Dedifferentiated amniotic fluid mesenchymal stem cell (primary cell): ENCODE data around the gene VDR.
A peak's percentile ranks its signal among the peaks of the same experiment; 100 is the strongest.

Source experiments
- DNase-seq: peaks from one replicate; pipeline ENCODE4 v3.0.0-alpha.2; 2016; ENCODE audit errors: extremely low spot score

Gene VDR

DNA sequence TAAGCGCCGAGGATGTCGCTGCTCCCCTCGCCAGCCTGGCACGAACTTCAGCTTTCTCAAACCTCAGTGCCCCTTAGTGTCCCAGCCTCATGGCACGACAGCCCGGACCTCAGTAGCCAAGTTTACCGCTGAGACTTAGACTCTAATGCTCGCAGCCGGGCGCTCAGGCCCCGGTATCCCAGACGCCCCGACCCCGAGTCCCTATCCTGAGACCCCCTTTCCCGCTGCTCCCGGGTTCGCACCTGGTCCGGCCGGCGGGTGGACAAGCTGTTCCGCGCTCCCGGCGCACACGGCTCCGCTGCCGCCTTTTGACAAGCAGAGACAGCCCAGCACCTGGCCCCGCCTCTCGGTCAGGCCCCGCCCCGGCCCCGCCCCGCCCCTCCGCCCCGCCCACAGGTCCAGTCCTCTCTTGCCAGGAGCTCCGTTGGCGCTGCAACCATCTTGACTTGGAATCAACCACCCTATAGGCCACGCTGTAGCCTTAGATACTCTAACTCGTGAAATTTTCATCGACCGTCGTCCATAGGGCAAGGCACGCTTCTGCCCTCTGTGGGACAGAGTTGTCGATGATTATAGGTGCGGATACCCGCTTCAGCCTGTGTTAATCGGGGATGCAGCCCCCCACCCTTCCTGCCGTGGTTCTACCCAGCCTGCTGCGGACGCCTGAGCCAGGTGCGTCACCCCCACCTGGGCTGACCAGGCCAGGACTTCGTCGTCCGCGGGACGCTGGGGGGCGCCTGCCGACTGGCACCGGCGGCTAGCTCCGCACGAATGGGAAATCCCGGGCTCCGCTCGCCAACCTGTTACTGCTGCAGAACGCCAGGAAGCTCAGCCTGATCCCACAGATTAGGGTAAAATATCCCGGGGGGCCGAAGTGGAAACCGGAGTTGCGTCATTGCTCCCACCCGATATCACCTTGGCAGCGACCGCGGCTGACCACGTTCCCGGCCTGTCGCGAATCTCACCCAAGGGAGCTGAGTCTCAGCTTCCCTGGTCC lies at the start of gene VDR:
VDR (minus strand) TSS at position 282 of the 997 bp plus-strand sequence. CDS start 25,881 bp downstream, outside the sequence.
- DNase-seq, result peak; percentile 54

DNA sequence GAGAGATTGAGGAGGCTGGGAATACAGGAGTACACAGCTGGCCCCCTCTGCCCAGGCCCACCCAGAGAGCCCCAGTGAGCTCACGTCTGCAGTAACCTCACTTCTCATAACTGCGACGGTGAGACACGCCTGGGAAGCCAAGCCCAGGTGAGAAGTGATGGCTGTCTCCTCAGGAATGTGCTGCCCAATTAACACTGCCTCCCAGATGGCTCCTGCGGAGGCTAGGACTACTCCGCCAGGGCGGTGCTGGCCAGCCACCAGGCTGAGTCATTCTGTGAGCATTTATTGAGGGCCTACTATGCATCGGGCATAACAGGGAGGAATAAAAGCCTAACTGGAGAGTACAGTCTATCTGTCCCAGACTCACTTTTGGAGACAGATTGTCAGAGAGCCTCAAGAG lies 49.3 kb upstream of the VDR start:
- DNase-seq, result no peak

DNA sequence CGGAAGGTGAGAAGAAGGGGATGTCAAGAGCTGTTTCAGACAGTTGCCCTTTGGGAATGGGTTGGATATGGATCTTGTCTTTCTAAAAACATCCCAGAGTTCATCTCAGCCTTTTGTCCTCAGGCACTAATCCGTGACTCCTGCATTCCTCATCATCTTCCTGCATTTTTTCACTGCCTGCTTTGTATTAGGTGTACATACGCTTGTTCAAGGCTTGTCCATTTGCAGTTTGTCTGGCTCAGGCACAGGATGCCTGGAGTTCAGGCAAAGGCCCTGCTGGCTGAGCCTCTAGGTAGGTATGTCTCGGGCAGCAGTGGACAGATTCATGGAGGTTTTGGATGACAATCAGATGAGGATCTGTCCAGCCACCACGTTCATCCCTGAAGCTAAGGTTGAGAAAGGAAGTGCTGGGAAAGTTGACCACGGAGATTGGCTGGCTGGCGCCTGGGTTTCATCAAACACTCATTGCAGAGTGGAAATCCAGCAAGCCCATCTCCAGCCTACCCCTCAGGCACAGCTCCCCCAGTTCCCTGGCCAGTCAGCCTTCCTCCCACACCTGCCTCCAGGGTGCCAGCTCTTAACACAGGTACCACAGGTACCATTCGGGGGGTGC lies 46.2 kb upstream of the VDR start:
- DNase-seq, result no peak

DNA sequence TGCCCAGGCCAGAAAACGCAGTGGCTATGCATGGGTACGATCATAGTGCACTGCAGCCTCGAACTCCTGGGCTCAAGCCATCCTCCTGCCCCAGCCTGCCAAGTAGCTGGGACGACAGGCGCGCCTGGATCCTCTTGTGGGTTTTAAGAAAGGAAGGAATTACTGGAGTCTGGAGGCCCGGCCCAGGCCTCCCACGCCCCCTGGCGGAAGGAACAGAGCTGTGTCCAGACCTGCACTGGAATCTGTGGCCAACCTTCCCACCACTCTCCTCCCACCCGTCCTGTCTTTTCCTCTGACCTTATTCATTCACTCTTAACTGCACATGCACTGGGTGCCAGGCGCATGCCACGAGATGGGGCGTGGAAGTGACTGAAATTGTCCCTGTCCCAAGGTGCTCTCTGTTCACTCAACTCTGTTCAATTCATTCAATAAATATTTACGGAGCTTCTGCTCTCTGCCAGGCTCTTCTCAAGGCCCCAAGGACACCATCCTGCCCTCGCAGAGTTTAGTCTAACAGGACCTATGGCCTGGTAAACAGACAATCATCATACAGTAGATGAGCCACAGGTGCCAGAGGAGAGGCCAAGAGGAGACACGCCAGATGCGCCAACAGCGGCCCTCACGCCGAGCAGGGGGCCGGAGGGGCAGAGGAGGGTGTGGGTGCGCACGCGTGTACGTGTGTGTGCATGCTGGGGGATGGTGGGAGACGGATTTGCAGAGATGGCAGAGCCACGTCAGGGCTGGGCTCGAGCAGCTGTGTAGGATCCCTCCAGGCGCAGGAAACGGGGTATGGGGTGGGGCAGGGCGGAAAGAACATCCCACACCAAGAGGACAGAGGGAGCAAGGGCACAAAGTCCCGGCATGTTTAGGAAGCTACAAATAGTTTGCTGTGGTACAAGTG lies 44.9 kb upstream of the VDR start:
- DNase-seq, result peak; percentile 75

DNA sequence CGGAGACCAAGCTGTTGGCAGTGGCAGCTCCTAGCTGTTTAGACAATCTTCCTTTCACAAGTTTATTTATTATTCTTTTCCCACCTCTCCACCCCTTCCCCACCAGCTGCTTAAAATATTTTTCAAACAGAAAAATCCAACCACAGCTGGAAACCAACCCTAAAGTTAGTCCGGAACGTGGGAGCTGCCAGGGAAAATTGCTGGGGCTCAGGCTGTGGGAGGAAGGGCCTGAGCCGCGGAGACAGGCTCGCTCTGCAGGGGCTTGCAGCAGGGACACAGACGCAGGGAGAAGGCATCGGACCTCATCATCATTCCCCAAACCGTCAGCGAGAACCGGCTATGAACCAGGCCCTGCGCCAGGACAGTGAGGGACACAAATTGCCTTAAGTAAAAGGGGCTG lies 42.5 kb upstream of the VDR start:
- DNase-seq, result no peak

DNA sequence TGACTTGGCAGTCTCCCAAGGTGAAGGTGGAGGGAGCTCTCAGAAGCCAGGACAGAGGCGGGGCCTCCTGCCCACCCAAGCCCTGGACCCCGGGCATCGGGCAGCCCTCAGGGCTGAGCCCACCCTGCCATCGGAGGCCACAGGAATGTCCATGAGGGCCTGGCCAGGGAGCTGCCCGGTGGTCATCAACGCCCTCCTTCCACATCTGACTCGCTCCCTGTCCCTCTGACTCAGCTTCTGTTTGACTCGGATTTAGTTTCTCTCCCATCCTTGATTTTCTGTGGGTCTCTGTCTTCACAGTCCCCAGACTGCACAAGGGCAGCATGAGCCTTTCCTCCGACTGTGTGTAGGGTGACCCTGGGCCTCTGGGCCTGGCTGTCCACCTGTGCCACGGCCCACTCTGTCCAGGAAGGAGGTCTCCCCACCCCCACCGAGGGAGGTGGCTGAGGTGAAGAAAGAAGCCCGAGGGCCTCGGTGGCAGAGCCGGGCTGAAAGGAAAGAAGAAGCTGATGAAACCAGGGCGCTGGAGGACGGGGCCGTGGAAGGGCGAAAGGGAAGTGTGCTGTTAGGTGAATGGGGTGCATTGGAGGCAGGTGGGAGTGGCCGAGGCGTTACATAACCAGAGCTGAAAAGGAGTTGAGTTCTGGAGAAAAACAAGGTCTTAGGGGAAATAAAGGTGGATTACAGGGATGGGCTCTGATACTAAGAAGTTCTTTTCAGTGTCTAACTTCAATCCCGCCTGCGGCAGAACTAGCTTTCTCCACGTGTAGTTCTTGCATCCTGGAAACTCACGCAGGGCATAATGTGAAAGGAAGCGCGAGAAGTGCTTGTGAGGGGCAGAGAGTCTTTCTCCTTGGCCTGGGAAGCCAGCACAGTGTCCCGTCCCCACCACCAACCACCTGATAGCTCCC lies 41.9 kb upstream of the VDR start:
- no peak for DNase-seq

DNA sequence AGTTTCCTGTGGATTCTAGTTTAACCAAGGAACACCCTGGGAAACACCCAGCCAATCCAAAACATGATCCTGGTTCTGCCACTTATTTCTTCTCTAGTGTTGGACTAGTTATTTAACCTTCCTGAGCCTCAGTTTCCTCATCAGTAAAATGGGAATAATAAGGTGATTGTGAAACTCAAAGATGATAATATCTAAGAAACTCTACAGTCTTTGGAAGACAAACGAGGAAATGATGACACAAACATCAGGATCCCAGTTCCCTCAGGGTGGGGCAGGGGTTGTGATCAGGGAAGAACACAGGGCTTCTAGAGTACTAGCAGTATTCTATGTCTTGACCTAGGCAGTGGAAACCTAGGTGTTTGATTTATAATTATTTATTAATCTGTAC lies 40.5 kb upstream of the VDR start:
- no peak for DNase-seq

DNA sequence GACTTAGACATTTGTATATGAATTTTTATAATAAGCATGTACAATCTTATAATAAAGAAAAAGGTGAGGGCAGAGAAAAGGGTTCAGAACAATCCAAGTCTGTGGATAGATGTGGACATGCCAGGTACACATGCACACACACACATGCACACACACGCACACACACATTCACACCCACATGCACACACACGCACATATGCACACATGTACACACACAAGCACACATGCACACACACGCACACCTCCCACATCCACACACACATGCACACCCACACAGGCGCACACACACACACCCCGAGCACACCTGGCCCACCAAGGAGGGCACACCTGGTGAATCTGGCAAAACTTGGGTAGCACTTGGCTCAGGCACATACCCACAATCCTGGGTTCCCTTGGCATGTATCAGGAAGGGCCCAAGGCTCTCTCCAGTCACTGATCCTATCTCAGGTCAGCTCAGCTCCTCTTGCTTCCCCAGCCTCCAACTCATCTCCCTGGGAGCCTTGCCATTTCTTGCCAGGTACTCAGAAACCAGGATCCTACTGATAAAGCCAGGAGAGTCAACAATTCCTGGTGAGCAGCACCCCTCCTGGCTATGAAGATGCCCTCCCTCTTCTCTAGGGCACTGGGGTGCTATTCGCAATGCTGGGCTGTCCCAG lies 40.0 kb upstream of the VDR start:
- DNase-seq, result no peak

DNA sequence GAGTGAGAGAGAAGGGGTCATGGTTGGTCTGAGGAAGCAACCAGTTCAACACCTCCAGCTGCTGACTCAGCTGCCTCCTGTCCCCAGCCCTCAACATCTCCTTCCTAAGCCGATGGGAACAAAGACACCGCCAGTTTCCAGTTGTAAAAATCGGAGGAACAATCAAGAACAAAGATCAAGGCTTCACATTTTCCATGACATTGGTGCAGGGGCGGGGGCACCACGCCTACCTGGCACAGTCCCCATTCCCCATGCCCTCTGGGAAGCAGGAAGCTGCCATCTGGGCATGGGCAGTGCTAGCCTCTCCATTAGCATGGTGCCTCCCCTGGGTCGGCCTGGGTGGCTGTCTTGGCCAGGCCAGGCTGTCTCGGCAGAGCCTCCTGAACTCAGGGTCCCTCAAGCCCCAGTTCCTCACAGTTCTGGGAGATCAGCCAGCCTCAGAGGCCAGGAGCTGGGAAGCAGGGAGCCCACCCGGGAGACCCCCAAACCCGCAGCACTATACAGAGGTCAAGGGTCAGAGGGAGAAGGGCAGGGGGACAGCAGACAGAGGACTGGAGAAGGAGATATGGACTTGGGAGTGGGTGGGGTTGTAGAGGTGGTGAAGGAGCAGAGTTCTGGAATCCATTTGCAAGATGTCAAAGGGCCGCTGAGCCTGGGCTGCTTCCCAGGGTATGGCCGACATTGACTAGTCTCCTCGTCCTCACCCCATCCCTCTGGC lies 39.0 kb upstream of the VDR start:
- DNase-seq, result no peak

DNA sequence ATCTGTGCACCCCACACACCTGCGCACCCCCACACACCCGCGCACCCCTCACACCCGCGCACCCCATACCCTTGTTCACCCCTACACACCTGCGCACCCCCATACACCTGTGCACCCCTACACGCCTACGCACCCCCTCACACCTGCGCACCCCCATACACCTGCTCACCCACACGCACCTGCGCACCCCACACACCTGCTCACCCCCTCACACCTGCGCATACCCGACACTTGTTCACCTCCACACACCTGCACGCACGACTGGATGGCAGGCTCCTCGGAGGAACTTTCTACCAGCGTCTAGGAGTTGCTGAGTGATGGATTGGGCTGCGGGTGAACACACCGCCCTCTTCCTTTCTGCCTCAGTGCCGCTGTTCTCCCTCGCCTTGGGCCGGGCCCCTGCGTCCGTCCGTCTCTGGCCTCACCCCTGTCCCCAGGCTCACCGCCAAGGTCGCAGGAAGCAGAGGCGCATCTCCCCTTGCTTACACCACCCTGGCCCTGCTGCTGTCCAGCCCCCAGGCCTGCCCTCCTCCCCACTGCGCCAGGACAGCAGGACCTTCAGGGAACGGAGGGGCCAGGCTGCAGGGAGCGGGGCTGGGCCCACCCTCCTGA lies 37.9 kb upstream of the VDR start:
- no peak for DNase-seq

DNA sequence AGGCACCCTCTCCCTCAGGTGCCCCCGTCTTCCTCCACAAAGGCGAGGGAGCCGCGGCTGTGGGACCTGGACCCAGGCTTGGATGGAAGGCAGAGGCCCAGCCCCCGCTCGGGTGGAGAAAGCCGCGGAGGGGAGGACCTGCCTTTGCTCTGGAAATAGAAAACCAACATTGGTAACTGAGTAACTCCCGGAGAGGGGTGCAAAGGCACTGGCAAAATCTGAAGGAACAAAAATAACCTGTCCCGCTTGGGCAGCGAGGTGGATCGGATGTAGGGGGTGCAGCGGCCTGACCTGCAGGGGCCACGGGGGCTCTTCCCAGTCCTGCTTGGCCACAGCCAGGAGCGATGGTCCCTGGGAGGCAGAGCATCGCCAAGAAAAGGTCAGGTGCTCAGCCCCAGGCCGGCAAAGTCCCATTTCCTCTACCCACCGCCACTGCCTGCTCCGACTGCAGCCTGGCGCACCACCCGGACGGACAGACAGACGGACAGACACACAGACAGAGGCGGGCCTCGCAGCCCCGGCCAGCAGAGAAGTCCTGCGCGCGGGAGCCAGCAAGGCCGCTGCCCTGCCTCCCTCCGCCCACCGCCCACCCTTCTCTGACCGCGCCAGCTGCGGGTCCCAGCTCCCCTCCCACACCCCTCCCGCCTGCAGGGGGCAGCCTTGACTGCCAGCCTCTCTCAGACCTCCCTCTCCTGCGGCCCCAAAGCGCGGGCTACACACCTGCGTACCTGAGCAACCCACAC lies 37.2 kb upstream of the VDR start:
- no peak for DNase-seq

DNA sequence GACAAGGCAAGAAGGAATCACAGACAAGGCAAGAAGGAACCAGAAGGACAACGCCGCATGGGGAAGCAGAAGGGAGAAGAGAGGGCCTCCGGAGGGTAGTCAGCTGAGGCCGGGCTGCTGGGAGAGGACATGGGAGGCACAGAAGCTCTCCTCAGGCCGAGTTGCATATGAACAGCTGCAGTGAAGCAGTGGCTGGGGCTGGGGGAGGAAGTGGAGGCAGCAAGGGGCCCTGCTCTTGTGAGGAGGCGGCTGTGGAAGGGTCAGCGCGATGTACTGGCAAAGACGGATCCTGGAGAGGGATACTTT lies 36.6 kb upstream of the VDR start:
- DNase-seq, result no peak

DNA sequence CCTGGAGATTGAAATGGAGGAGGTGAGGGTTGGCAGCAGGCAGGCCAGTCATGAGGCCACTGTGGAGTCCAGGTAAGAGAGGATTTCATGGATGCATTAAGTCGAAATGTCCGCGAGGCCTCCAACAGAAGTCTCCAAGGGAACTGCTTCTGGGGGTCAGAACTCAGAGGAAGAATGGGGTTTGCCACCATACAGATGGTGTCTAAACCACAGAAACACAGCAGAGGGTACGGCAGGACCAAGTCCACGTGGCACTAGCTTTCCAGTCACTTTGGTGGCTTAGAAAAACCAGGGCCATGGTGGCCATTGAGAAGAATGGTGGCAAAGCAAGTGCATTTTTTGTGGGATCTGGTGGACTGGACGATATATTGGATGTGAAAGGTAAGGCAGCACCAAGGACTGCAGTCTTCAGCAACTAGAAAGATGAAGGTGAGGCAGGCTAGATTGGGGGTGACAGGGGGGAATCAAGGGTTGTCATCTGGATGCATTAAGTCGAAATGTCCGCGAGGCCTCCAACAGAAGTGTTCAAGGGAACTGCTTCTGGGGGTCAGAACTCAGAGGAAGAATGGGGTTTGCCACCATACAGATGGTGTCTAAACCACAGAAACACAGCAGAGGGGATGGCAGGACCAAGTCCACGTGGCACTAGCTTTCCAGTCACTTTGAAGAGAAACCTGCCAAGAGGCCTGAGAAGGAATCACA lies 36.1 kb upstream of the VDR start:
- no peak for DNase-seq

DNA sequence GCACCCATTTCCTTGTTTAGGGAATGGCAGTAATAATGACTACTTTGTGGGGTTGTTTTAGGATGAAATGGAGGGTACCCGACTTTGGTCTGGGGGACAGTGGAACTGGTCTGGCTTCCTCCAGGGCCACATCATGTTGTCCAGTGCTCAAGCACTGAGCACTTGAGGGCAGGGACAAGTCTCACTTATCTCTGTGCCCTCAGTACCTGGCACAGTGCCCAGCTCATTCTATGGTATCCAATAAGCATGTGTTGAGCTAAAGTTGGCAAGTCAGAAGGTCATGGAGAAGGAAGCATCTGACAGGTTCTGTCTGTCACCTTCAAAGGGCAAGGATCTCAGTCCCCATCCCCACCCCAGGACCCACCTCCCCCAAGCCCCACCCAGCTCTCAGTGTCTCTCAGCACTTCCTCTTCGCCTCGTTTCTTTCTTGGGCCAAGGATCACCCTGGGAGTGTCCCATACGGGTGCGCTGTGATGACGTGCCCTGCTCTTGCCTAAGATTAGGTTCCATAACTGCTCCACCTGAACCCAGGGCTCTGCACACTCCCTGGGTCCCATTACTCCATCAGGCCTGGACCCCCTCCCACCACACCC lies 34.3 kb upstream of the VDR start:
- no peak for DNase-seq

DNA sequence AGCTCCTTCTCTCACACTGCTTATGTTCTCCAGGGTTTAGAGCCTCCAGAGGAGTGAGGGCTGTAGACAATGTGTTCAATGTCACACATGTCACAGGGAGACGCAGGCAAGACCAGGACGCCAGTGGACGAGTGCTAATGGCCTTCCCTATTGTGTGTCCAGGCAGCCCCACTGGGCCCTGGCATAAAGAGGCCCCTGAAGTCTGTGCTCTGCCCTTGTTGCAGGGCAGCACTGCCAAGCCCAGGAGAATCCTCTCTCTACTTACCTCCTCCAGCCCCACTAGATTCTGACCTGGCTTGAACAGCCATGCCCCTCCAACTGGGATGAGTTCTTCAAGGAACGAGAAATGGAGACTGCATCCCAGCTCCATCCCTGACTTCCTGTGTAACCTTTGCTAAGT lies 33.8 kb upstream of the VDR start:
- no peak for DNase-seq

DNA sequence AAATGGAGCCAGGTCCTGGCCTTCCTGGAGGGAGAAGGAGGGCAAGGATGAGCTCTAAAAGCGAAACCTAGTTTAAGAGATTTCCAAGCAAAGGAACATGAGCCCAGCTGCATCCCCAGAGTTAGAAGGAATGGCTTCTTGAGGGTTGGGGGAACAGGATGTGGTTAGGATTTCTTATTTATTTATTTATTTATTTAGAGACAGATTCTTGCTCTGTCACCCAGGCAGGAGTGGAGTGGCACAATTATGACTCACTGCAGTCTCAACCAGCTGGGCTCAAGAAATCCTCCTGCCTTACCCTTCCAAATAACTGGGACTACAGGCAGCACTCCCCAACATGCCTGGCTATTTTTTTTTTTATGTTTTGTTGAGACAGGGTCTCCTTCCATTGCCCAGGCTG lies 33.3 kb upstream of the VDR start:
- no peak for DNase-seq

DNA sequence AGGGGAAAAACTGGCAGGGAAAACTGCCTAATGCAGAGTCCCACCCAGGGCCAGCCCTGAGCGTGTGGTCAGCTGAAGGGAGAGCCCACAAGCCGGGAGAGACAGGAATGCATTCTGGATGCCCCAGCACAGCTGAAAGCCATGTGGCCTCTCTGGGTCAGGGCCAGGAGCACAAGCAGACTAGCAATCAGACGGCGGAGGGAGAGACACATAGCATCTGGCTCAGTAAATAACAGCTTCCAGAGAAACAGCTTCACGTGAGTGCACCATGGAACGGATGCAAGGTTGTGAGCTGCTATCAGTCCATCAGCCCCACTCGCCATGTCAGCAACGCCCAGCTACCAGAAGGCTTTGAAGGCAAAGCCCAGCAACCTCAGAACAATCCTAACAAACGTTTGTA lies 30.4 kb upstream of the VDR start:
- peak; percentile 72 for DNase-seq

DNA sequence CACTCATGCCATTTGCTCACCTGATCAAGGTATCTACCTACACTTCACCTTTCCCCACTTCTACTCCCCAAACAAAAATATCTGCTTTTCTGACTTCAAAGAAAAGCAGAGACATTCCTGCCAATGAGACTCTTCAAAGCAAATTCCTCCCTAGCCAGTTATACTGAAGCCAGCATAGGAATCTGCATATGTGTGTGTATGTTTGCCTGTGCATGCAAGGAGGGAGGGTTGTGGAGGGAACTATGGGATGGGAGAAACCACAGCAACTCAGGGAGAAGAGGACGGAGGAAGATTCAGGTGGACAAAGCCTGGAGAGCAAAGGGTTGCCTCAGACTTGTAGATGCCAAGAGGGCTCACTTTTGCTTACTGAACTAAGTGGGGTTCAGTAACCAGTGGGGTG lies 26.4 kb upstream of the VDR start:
- no peak for DNase-seq
